Measurements from ENCODE around the gene BBLN.
A peak's percentile ranks its signal among the peaks of the same experiment; 100 is the strongest.
"Not testable (repeated sequence)": the region's sequence is repeated elsewhere in the genome, so short reads cannot be mapped to it uniquely, and the experiment has no call there.

BBLN gene

DNA sequence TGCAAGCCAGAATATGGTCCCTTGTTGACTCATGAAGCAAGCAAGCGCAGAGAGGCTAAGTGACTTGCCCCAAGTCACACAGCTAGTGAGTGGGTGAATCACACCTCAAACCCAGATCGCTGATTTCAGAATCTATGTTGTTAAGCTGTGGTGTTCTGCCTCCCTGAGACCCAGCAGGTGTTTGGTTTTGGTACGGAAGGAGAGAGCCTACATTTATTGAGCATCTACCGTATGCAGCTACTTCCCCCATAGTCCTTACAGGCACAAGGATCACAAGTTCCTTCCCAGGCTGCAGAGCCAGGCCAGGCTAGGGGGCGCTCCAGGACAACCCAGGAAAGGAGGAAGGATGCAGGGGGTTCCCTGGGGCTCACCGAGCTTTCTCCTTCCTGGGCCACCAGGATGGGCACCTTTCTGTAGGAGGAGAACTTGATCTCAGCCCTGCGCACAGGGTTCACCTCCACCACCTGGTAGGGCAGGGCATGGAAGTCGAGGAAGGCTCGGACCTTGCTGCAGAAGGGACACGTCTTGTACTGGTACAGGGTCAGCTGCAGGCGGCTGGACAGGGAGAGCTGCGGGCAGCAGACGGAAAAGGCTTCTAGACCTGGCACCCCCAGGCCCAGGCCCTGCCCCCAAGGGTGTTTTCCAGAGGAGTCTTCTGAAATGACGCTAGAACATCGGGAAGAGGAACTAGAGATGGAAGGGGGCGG is 35.0 kb upstream of the BBLN start:
- DNase-seq = no peak

DNA sequence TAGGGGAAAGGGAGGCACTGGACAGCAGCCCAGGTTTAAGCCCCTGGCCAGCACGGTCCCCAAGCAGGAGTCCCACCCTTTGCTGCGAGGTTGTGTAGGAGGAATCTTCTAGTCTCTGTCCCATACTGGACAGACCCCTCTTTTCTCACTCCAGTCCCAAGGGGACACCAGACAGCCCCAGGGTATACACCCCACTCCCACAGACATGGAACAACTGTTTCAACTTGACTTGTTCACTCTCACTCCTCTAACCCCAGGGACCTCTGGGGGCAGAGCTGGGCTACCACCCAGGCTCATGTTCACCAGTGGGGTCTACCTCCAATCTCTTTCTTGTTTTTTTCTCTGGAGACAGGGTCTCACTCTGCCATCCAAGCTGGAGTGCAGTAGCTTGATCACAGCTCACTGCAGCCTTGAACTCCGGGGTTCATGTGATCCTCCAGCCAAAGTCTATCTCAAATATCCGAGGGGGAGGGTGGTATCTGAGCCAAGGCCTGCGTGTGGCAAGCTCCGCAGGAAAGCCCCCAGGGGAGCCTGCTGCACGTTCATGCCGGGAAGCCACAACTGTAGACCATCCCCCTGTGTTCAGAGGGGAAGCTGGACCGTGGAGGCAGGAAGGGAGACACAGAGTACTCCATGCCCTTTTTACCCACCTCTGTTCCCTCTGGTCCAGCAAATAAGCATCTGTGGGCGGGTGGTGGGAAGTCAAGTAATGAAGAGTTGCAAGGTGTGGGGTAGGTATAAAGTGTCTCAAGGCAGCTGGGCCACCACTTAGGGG is 34.3 kb upstream of the BBLN start:
- DNase-seq = no peak

DNA sequence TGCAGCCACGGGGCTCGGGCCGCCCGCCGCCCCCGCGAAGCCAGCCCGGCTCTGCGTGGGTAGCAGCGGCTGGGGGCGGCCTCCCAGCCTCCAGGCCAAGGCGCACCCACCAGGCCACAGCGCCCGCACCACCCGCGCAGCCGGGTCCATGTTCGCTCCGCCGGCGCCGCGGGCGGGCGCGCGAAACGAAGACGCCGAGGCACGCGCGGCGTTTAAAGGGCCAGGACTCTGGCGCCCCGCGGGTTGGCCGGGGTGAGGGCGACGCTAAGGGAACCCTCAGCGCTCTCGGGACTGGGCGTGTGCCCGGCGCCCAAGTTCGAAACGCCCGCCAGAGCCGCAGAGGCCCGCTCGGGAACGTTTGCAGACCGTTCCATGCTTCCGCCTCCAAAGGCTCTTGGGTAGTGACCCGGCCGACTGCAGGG is 32.5 kb upstream of the BBLN start, which contains the start of gene PTGES2:
Gene PTGES2 (minus strand): TSS at position 162 of the 422 bp plus-strand sequence. CDS start 12 bp downstream, at position 150.
- peak; percentile 79 for DNase-seq

DNA sequence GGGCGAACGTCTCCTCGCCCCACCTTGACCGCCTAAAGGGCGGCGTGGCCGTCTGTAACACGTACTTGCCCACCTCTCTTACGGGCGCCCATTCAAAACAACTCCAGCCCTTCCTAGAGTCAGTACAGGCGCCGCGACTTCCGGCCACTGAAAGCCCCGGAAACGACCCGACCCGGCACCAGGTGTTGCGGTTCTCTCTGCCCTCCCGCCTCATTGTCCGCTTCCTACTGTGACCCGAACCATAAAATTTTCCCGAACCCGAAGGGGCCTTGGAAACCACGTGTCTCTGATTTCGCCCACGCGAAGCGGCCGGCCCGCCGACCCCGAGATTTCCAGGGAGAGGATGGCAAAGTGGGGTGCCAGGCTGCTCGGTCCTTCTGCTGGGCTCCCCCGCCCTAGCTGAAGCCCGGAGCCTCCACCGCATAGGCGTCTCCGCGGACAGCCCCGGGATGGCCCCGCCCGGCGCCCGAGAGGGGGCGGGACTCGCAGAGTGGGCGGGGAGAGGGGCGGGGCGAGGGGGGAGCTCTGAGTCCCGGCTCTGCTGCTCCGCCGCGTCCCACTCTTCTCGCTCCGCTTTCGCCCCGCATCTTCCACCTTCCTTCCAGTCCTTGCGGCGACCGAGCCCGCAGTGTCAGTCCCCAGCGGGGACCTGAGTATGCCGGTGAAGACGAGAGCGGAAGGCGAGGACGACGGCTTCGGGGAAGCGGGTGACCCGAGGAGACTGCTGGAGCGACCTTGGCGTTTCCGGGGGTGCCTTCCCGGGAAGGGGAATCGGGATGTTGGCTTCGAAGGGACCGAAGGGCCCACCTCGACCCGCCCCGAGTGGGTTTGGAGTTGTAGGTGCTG is 31.9 kb upstream of the BBLN start:
- peak; percentile 87 for DNase-seq

DNA sequence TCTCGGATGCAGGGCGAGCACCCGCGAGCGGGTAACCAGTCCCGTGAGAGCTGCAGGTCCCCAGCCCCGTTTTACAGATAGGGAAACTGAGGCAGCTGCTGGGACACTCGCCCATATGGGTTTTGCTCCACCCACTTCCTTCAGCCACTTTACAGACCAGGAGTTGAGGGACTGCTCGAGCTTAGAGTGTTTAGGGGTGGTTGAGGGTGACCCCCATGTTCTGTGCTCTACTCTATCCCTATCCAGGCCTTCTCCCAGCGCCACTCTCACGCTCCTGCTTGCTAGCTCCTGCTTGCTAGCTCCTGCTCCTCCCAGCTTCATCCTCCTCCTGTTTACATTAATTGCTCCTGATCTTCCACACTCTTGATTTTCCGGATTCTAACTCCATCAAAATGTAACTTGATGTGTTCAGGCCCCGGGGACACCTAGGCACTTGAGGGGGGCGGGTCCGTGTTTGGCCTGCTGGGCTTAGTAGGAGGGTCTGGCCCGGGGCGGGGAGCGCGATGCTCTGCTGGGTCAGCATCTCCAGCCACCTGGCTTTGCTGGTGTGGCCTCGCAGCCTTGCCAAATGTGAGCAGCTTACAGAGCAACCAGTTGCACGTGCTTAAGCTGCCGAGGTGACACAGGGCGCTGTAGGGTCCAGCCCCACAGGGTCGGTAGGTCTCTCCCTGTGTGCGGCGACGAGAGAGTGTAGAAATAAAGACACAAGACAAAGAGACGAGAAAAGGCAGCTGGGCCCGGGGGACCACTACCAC is 31.1 kb upstream of the BBLN start:
- no peak for DNase-seq

DNA sequence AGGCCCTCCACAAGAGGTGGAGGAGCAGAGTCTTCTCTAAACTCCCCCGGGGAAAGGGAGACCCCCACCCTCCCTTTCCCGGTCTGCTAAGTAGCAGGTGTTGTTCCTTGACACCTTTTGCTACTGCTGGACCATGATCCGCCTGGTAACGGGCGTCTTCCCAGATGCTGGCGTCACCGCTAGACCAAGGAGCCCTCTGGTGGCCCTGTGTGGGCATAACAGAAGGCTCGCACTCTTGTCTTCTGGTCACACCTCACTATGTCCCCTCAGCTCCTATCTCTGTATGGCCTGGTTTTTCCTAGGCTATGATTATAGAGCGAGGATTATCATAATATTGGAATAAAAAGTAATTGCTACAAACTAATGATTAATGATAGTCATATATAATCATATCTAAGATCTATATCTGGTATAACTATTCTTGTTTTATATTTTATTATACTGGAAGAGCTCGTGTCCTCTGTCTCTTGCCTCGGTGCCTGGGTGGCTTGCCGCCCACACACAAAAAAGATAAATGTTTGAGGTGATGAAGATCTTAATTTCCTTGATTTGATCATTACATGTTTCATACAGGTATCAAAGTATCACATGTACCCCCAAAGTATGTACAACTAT is 30.0 kb upstream of the BBLN start:
- DNase-seq = peak; percentile 53

DNA sequence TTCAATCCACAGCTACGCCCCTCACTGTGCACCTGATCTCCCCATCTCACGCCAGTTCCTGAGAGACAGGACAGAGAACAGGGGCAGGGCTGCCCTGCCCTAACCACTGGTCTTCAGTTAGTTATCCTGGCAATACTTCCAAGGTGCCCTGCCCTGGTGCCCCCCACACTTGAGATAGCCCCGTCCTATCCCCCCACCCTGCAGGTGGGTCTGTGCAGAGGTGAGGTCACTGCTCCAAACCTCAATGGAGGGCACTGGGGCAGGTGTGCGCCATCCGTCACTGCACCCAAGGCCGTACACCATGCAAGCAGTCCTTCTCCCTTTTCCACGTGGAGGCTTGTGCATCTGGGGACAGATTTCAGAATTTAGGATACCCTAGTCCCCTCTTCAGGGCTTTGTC is 29.4 kb upstream of the BBLN start:
- DNase-seq = not testable (repeated sequence)

DNA sequence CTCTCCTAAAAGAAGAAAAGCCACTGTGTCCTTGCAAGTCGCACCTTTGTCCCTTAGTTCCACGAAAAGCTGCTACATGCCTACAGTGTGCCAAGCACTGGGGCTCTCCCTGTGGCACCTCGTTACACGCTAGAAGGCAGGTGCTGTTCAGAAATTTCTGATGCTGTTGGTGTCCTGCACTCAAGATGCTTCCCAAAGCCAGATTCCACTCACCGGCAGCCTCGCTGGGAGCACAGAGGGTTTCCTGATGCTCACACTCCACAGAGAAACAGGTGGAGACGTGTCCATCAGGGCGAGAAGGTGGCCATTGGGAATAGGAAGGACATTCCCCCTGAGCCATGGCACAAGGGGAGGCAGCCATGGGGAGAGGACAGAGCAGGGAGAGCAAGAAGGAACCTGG is 28.7 kb upstream of the BBLN start:
- DNase-seq = not testable (repeated sequence)

DNA sequence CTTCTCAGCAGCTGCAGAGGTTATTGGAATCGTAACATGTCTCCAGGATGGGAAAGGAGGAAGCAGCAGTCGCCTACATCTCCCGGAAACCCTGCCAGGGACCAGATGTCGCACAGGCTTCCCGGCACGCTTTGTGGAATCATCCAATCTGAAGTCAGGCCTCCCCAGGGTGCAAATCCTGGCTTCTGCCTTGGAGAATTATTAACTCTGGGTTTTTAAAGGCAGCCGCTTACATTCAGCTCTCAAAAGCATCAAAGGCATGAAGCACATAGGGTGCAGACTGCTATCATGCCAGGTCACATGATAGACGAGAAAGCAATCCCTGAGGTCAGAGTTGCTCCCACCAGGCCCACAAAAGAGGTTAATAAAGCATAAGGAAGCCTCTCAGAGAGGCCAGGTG is 27.9 kb upstream of the BBLN start:
- not testable (repeated sequence) for DNase-seq

DNA sequence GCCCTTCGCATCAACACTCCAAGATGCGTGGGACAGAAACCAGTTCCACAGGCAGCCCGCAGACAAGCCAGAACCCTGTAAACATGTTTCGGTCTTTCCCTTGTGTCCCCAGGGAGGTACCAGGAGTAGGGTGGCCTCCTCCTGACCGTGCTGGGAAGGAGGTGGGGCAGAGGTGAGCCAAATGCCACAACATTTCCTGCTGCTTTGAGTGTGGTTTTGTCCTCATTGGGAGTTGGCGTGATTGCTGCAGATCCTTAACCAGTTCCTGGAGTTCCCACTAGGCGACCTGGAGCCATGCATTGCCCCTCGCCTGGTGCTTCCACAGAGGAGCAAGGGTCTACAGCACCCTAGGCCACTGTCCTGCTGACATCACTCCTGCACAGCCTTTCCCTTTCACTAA is 24.5 kb upstream of the BBLN start:
- DNase-seq = not testable (repeated sequence)

DNA sequence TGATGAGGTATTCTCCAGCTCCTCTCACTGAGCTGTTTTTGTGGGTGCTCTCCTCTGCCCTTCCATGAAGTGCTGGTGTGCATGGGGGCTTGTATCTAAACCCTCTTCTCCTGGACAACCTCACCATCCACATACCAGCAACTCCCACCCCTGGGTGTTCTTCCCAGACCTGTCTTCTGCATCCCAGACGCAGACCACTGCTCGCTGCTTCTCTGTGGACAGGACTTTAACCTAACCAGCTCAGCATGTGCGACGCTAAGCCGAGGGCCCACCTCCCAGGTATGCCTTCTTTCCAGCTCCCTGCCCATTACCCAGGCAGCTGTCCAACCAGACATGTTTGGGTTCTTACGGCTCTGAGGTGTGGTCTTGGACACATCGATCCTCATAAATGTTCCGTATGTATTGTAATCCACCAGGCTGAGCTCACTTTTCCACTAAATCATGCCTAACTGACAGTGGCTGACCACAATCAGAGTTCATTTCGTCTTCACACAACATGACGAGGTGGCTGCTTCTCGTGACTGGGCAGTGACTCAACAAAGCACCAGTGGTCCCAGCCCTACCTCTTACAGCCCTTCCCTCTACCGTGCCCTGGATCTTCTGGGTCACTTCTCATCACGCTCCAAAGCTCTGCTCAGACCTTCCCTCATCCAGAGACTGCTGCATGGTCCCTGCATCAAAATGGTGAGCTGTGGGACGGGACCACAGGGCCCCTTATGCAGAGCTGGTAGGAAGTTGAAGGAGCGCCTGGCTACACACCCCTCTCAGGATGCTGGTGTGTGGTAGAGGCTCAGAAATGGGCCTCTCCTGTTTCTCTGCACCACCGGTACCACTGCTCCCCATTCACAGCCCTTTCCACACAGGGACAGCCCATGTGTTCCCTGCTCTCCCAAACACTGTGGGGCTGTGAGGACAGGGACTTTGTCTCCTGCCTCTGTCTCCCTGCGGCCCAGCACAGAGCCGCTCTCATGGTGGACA is 23.0 kb upstream of the BBLN start:
- no peak for DNase-seq

DNA sequence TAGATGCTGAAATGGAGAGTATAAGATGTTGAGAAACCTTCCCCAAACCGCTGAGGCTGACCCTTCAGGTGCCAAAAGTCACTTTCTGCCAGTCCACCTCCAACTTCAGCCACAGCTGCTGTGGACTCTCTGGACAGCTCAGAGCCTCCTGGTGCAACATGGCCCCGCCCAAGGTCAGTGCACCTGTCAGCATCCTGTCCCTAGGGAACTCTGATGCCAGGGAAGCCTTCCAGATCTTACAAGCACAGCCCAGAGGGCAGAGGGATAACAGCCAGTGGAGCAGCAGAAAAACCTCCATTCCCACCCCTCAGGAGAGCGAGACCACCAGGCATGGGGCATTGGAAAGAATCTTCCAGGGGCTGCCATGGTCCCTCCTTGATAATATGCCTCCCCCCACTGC is 22.1 kb upstream of the BBLN start:
- no peak for DNase-seq

DNA sequence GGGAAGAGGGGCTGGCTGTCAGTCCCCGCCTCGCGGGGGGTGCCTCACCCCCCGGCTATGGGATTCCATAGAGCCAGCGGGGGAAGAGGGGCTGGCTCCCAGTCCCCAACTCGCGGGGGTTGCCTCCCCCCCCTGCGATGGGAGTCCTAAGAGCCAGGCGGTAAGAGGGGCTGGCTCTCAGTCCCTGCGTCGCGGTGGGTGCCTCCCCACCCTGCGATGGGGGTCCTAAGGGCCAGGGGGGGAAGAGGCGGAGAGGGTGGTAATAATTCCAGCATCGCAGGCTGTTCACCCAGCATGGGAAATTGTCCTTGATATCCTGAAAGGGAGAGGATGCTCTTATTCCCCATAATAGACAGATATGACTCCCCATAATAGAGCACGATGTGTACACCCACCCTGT is 20.4 kb upstream of the BBLN start:
- no peak for DNase-seq

DNA sequence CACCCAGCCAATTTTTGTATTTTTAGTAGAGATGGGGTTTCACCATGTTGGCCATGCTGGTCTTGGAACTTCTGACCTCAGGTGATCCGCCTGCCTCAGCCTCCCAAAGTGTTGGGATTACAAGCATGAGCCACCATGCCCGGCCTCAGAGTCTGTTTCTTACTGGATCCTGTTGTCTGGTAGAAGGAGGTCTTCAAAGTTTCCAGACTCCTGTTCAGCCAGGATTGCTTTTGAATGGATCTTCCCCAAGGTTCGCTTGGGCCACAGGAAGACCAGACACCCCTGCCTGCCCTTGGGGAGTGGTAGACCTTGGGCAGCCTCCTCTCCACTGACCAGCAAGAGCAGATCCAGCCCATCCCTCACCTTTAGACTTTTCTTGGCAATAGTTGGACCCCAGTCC is 18.5 kb upstream of the BBLN start:
- no peak for DNase-seq

DNA sequence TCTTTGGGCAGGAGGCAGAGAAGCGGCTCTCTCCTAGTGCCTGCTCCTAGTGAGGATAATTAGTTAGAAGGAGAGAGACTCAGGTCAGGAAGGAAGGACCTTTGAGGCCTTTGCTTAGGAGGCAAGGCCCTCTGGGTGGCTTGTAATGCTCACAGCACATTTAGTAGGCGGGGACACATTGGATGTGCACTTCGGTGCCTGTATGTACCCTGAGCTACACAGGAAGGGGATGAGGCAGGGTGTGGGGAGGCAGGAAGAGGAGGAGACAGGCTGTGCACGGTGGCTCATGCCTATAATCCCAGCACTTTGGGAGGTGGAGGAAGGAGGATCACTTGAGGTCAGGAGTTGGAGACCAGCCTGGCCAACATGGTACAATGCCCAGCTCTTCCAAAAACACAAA is 18.0 kb upstream of the BBLN start:
- no peak for DNase-seq

DNA sequence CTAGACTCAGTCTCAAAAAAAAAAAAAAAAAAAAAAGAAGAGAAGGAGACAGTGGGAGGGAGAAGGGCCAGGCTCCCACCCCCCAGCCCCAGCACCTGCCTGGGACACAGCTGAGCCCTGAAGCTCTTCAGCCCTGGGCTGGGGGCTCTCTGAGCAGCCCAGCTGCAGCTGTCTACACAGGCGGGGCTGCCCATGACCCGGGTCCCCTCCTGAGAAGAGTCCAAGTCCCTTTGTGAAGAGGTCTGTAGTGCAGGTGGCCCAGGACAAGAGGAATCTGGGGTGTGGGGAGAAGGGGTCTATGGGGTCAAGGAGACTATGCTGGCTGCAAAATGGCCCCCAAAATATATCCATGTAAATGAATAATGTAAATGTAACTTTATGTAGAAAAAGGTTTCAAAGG is 17.5 kb upstream of the BBLN start:
- DNase-seq = no peak

DNA sequence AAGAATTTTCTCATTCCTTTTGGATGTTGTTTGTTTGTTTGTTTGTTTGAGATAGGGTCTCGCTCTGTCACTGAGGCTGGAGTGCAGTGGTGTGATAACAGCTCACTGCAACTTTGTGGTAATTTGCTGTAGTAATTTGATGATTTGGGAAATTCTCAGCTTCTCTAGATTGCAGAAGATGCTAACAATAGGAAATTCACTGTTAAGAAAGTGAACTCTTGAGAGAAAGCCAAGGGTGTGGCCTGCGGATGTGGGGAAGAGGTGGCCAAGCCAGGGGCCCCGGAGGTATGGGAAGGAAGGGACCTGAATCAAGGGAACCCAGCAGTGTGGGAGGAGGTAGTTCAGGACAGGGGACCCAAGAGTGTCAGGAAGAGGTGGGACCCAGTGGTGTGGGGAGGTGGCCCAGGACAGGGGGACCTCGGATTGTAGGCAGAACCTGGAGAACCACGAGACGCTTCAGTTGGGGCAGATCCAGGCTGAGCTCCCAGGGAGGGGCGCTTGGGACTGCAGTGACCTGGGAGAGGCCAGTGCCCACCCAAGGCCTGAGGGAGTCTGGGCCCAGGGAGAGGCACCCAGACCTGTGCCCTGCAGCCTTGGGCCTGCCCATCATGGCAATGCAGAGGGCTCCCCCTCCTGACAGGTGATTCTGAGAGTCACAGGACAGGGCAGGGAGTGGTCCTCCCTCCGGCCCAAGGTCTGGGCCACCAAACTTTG is 16.4 kb upstream of the BBLN start:
- no peak for DNase-seq

DNA sequence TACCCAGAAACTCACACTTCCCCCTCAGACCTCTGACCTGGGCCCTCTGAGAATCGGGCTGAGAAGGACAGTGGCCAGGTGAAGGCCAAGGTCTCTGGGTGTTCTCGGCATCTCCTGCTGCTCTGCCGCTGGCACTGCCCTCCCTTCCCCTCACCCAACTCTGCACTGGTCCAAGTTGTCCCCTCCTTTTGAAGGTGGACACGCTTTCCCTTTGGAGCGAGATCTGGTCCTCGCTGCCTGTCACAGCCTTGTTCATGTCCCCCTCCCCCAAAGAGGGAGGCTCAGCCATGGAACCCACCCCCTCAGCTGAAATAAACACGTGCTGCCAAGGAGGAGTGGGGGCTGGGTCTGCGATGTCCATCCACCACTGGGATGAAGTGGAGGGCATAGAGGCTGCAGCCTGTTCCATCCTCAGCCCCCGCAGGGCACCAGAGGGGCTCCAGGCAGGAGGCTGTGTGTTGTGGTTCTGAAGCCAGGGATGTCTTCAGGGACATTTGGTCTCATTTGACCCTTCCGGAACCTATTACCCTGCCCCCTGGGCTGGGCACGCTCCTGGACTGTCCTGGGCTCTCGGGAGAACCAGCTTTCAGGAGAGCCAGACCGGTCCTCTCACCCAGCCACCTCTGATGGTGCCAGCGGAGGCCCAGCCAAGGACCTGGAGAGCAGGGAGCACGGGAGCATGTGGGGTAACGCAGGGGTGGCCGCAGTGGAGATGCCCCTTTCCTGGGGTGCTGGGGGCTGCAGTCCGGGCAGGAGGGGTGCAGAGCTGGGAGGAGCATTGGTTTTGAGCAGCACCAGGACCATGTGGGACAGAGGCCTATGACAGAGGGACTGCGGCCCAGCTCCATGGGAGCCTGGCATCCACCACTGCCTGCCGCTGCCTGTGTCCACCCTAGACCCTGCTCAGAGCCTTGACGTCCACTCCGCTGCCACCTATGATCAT is 15.6 kb upstream of the BBLN start:
- no peak for DNase-seq

DNA sequence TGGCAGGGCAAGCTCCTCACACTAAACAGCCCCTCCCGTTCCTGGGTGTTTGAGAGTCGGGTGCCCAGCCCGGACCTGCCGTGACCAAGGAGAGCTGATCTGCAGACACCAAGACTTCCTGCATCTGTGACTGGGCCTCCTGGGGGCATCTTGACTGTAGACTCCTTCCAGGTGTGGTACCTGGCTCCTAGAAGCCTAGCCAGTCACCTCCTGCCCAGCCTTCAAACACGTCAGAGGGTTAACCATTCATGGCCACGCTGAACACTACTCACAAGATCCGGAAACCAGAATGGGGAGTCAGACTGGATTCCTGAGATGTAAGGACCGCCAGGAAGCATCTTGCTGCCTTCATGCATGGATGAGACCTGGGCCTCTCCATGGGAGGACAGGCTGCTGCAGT is 14.5 kb upstream of the BBLN start:
- DNase-seq = no peak
